ENCODE measurements around the gene NFIB. TPM values are rescaled to one million over a fixed set of nuclear protein-coding genes. Genes with fewer than 3 reads are reported as not detected.

Gene NFIB
- total RNA-seq, 1 donor from 2014 or later: 76.4 TPM

GRCh38 chr9:14141699-14142098 is 172.2 kb downstream of the NFIB start:
- Mint-ChIP-seq H3K4me3 (no peak overlapping the region), H3K9me3 (peaks cover 9% of the 10 kb centered on the region), H3K36me3 (peaks cover 34% of the 10 kb centered on the region), H3K27me3 (no peaks in the 10 kb centered on the region), H3K27ac (no peak overlapping the region), H3K4me1 (ENCODE audit: unreplicated experiment) (peaks cover 20% of the 10 kb centered on the region)
- DNase-seq (ENCODE audit: extremely low spot score, unreplicated experiment): no peak
- no peak for TF ChIP-seq CTCF (conservative IDR thresholded peaks at IDR 0.05)

DNA sequence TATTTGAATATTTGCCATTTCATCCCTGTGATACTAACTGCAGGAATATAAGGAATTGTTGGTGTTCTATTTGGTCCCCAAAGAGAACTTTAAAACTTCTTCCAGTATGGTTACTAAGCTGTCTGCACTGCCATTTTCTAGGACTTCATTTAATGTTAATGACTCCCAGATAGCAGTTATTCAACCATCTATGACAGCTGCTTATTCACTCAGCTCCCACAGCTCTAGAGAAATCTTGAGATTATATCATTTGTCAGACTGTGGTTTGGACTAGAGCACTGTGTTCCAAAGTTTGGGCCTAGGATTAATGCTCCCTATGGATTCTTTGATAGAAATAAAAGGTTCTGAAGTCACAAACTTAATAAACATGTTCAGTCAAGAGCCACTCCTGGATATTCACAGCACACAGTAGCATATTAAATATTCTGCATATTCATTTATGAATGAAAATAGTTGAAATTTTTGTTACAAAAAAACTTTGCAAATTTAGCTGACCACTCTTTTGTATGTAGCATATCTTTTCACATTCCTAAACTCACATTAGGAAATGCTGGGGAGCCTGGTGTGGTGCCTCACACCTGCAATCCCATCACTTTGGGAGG is 173.7 kb downstream of the NFIB start:
- H3K4me1 Mint-ChIP-seq (ENCODE audit: unreplicated experiment): peaks cover 31% of the 10 kb centered on the region

DNA sequence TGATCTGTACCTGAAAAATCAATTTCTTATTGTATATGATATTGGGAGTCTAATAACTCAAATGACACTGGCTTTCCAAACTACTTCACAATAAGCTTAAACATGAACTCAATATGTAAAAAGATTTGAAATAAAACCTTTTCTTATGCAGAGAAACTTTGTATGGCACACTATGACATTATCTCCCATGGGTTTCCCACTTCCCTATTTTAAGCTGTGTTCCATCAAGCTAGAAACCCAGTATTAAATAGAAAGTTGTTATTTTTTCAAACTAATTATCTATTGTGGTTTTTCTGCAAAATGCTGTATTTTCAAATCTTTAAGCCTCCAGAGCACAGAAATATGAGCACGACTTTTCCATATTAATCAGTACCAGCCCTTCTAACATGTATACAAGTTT is 174.7 kb downstream of the NFIB start:
- TF ChIP-seq CTCF (conservative IDR thresholded peaks at IDR 0.05): no peak
- Mint-ChIP-seq H3K27ac (no peak overlapping the region), H3K9me3 (peaks cover 5% of the 10 kb centered on the region), H3K36me3 (peaks cover 24% of the 10 kb centered on the region), H3K4me3 (no peak overlapping the region), H3K4me1 (ENCODE audit: unreplicated experiment) (peaks cover 32% of the 10 kb centered on the region), H3K27me3 (no peaks in the 10 kb centered on the region)
- DNase-seq (ENCODE audit: extremely low spot score, unreplicated experiment): no peak

More for the DNA sequence above, 173.7 kb downstream of the NFIB start:
- Mint-ChIP-seq H3K9me3 (peaks cover 9% of the 10 kb centered on the region), H3K36me3 (peaks cover 30% of the 10 kb centered on the region), H3K27ac (no peak overlapping the region), H3K4me3 (no peak overlapping the region), H3K27me3 (no peaks in the 10 kb centered on the region)
- no peak for DNase-seq (ENCODE audit: extremely low spot score, unreplicated experiment)
- TF ChIP-seq CTCF (conservative IDR thresholded peaks at IDR 0.05): no peak

- Mint-ChIP-seq H3K27me3 (no peaks in the 10 kb centered on the region), H3K27ac (no peak overlapping the region), H3K4me1 (ENCODE audit: unreplicated experiment) (peaks cover 33% of the 10 kb centered on the region), H3K9me3 (no peaks in the 10 kb centered on the region), H3K36me3 (peaks cover 25% of the 10 kb centered on the region), H3K4me3 (peak overlapping the region; percentile 18)
- no peak for DNase-seq (ENCODE audit: extremely low spot score, unreplicated experiment)
- no peak for TF ChIP-seq CTCF (conservative IDR thresholded peaks at IDR 0.05)
Measured at GRCh38 chr9:14136646-14137370, 177.1 kb downstream of the NFIB start.

GRCh38 chr9:14136047-14136635 is 177.8 kb downstream of the NFIB start:
- no peak overlapping the region for H3K27ac Mint-ChIP-seq
- DNase-seq (ENCODE audit: extremely low spot score, unreplicated experiment): no peak
- no peak for TF ChIP-seq CTCF (conservative IDR thresholded peaks at IDR 0.05)

More at GRCh38 chr9:14136047-14136635, 177.8 kb downstream of the NFIB start:
- H3K4me3 Mint-ChIP-seq: peak overlapping the region; percentile 18
- H3K27me3 Mint-ChIP-seq: no peaks in the 10 kb centered on the region
- H3K36me3 Mint-ChIP-seq: peaks cover 29% of the 10 kb centered on the region
- H3K4me1 Mint-ChIP-seq (ENCODE audit: unreplicated experiment): peaks cover 33% of the 10 kb centered on the region
- H3K9me3 Mint-ChIP-seq: no peaks in the 10 kb centered on the region
